Right atrium auricular region (tissue), 2 donors: Measurements from ENCODE around the gene UBAC2. TPM values are rescaled to one million over a fixed set of nuclear protein-coding genes. Genes with fewer than 3 reads are reported as not detected.

Experiments
- DNase-seq: peaks from one replicate; pipeline ENCODE4 v3.0.0-alpha.2; 2019; ENCODE audit warnings: low spot score
- H3K27ac ChIP-seq, 2 donors: fragments of 200-600 bp; sonication (generic); 1 replicate in 1 of 2; 2 replicates in 1 of 2; pipeline ENCODE4 v1.5.1; 2016 to 2019
- H3K27me3 ChIP-seq, 2 donors: fragments of 200-600 bp; sonication (generic); one replicate each; pipeline versions ENCODE4 v1.5.1 to v1.6.0; 2017 to 2019
- H3K36me3 ChIP-seq: fragments of 200-600 bp; sonication (generic); one replicate; pipeline ENCODE4 v1.5.1; 2016
- H3K4me1 ChIP-seq, 2 donors: fragments of 200-600 bp; sonication (generic); one replicate each; pipeline versions ENCODE4 v1.5.1 to v1.6.0; 2017 to 2019
- H3K4me3 ChIP-seq, 2 donors: fragments of 200-600 bp; sonication (generic); 1 replicate in 1 of 2; 2 replicates in 1 of 2; pipeline ENCODE4 v1.5.1; 2017 to 2019; ENCODE audit warnings: mild to moderate bottlenecking in 1 of 2, moderate library complexity in 1 of 2
- H3K9me3 ChIP-seq, 2 donors: fragments of 200-600 bp; sonication (generic); one replicate each; pipeline ENCODE4 v1.5.1; 2019
- total RNA-seq, 2 donors: library from RNA; depleted of rRNA; stranded (reverse); fragments of >200 nt; gene quantifications; one replicate each; pipeline ENCODE4 v1.1.0, GENCODE V29; 2016
- TF ChIP-seq, protein P1 (sequence below), 2 donors: fragments of 200-600 bp; sonication (generic); IDR thresholded peaks; one replicate each; pipeline ENCODE4 v1.5.1; 2019; ENCODE audit warnings: antibody characterized with exemption in 2 of 2

The UBAC2 gene
- total RNA-seq, 2 donors from 2014 or later, result 47.5 to 50.7 TPM

DNA sequence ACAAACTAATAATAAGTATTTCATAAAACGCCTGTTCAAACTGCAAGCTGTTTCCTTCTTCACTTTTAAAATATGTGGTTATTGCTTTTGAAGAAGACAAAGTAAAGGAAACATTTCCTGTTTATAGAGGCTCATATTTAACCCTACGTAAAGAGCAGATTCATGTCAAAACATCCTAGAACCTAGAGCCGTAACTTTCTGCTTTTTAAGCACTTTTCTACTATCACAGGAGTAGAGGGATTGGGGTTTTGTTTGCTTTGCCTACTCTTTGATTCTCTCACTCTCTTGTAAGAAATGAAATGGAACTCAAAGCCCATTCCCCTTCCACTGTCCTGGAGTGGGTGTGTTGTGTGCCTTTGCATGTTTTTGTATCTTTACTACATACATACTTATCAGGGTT is 160.5 kb downstream of the UBAC2 start:
- H3K27ac ChIP-seq, result no peak overlapping the region
- H3K27me3 ChIP-seq, result no peaks in the 10 kb centered on the region
- DNase-seq, result no peak
- peaks cover 15% of the 10 kb centered on the region for H3K36me3 ChIP-seq
- no peak overlapping the region for H3K4me3 ChIP-seq
- TF ChIP-seq, protein P1, sequence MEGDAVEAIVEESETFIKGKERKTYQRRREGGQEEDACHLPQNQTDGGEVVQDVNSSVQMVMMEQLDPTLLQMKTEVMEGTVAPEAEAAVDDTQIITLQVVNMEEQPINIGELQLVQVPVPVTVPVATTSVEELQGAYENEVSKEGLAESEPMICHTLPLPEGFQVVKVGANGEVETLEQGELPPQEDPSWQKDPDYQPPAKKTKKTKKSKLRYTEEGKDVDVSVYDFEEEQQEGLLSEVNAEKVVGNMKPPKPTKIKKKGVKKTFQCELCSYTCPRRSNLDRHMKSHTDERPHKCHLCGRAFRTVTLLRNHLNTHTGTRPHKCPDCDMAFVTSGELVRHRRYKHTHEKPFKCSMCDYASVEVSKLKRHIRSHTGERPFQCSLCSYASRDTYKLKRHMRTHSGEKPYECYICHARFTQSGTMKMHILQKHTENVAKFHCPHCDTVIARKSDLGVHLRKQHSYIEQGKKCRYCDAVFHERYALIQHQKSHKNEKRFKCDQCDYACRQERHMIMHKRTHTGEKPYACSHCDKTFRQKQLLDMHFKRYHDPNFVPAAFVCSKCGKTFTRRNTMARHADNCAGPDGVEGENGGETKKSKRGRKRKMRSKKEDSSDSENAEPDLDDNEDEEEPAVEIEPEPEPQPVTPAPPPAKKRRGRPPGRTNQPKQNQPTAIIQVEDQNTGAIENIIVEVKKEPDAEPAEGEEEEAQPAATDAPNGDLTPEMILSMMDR (IDR thresholded peaks at IDR 0.05), result no peak
- H3K9me3 ChIP-seq, result no peaks in the 10 kb centered on the region
- peaks cover 0 to 3% of the 10 kb centered on the region in 2 donors for H3K4me1 ChIP-seq

DNA sequence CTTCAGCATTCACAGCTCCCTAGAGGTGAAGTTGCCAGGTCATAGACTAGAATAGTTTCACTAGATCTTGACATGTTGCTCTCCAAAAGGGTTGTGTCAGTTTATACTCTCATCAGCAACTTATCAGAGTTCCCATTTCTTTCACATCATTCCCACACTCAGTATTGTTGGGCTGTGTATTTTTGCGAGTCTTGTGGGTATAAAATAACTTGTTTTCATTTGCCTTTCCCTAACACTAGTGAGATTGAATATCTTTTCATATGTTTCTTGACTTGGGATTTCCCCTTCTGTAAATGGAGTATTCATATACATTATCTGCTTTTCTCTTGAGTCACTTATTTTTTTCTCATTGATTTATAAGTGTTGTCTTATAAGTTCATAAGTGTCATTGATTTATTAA is 161.7 kb downstream of the UBAC2 start:
- DNase-seq, result no peak
- no peaks in the 10 kb centered on the region for H3K9me3 ChIP-seq
- peaks cover 7% of the 10 kb centered on the region for H3K36me3 ChIP-seq
- H3K27ac ChIP-seq, result no peak overlapping the region
- TF ChIP-seq, protein P1 (IDR thresholded peaks at IDR 0.05), result no peak
- H3K4me1 ChIP-seq, result peaks cover 0 to 5% of the 10 kb centered on the region in 2 donors
- no peaks in the 10 kb centered on the region for H3K27me3 ChIP-seq
- no peak overlapping the region for H3K4me3 ChIP-seq

DNA sequence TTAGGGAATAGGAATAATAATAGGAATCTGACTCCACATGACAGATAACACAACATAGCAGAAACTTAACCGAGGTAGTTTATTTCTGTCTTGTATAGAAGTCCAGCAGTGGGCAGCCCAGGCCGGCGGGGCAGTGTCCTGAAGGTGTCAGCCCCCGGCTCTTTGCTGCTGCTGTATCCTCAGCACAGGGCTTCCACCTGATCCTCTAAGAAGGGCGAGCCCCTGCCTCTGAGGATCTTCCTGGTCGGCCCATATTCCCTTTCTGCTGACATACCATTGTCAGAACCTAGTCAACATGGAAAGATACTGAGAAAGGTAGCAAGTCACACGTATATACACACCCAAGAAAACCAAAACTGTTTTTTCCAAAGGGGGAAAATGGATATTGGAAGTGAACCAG is 162.7 kb downstream of the UBAC2 start:
- Histone ChIP-seq H3K9me3 (no peaks in the 10 kb centered on the region), H3K36me3 (no peaks in the 10 kb centered on the region), H3K4me3 (no peak overlapping the region), H3K27ac (peak overlapping the region in 1 of 2 donors; percentile 14), H3K4me1 (peaks cover 0 to 9% of the 10 kb centered on the region in 2 donors), H3K27me3 (no peaks in the 10 kb centered on the region)
- TF ChIP-seq, protein P1 (IDR thresholded peaks at IDR 0.05), result no peak
- peak; percentile 52 for DNase-seq

DNA sequence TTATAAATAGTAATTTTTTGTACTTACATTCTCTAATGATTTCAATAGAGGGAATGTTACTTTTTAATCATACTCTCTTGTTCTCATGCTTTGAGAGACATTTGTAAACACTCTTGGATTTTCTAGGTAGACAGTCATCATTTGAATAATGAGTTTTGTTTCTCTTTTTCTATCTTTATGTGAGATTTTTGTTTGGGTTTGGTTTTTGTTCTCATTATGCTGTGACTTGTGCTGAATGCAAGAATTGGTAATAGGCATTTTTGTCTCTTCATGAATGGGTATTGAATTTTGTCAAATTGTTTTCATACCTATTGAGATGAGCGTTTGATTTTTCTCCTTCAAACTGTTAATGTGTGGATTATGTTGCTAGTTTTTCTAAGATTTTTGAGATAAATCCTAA is 163.3 kb downstream of the UBAC2 start:
- TF ChIP-seq, protein P1 (IDR thresholded peaks at IDR 0.05), result no peak
- no peaks in the 10 kb centered on the region for H3K9me3 ChIP-seq
- no peak for DNase-seq
- no peaks in the 10 kb centered on the region for H3K36me3 ChIP-seq
- H3K4me3 ChIP-seq, result no peak overlapping the region
- H3K27me3 ChIP-seq, result no peaks in the 10 kb centered on the region
- peaks cover 0 to 9% of the 10 kb centered on the region in 2 donors for H3K4me1 ChIP-seq
- no peak overlapping the region for H3K27ac ChIP-seq

DNA sequence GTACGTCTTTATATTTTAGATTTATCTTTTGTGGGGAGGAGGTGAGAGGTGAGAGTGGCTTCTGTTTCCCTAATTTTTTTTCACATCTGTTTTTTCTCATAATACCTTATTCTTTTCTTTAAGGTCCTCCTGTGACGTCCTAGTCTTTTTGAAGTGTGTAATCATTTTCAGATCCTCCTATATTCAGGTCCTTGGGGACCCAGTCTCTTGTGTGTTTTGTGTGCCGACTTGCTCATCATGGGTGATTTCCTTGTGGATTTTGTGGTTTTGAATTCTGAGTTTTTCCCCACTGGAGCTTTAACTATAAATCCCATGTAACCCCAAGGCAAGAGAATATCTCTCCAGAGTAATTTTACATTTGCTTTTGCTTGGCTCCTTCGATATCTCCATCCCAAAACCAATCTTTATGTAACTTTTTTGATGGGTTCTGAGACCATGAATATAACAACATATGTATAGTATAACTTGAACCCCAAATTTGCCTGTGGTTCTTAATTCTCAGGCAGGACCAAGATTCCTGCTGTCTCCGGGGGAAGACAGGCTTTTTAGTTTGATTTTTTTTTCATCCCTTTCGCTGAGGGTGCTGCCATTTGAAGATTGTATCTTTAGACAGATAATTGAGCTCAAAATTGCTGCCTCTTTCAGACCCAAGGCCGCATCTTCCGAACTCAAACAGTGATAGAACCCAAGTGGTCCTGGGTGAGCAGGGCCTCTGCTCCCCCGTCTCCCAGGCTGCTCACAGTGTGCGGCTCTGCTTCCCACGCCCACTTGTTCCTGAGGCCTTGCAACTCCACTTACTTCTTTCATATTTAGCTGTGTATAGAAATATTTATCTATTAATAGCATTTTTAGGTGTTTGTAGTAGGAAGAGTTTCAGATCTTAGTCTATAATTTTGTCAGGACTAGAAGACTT is 165.7 kb downstream of the UBAC2 start:
- Histone ChIP-seq H3K27me3 (no peaks in the 10 kb centered on the region), H3K36me3 (peaks cover 13% of the 10 kb centered on the region), H3K9me3 (no peaks in the 10 kb centered on the region), H3K4me1 (peaks cover 0 to 9% of the 10 kb centered on the region in 2 donors), H3K4me3 (no peak overlapping the region), H3K27ac (no peak overlapping the region)
- TF ChIP-seq, protein P1 (IDR thresholded peaks at IDR 0.05), result no peak
- no peak for DNase-seq
